Osteoblast (primary cell): ENCODE results near the gene NFIA. TPM values are rescaled to one million over a fixed set of nuclear protein-coding genes. Genes with fewer than 3 reads are reported as not detected.

Source experiments
- DNase-seq: peaks from one replicate; pipeline ENCODE4 v3.0.0; 2011; ENCODE audit warnings: low spot score, mixed read lengths; ENCODE audit not compliant: insufficient read length; ENCODE audit errors: missing footprints
- H2AFZ ChIP-seq: 2 replicates; pipeline ENCODE4 v1.6.0; 2011; ENCODE audit warnings: mild to moderate bottlenecking, low read length
- H3K27ac ChIP-seq: 2 replicates; pipeline ENCODE4 v1.5.1; 2011; ENCODE audit warnings: mild to moderate bottlenecking, low read depth, low read length, moderate library complexity
- H3K27me3 ChIP-seq: 2 replicates; pipeline ENCODE4 v1.6.0; 2012; ENCODE audit warnings: mild to moderate bottlenecking, control low read depth, inconsistent platforms, low read length, moderate library complexity; ENCODE audit not compliant: insufficient read depth
- H3K36me3 ChIP-seq: 2 replicates; pipeline ENCODE4 v1.5.1; 2011; ENCODE audit warnings: mild to moderate bottlenecking, low read length, control low read depth, moderate library complexity; ENCODE audit not compliant: insufficient read depth
- H3K4me1 ChIP-seq: 2 replicates; pipeline ENCODE4 v1.5.1; 2011; ENCODE audit warnings: mild to moderate bottlenecking, low read length, control low read depth, moderate library complexity; ENCODE audit not compliant: insufficient read depth
- H3K4me2 ChIP-seq: 2 replicates; pipeline ENCODE4 v1.6.0; 2011; ENCODE audit warnings: mild to moderate bottlenecking, low read length; ENCODE audit not compliant: insufficient read depth
- H3K4me3 ChIP-seq: fragments of 200-600 bp; sonication (generic); 3 replicates; pipeline ENCODE4 v1.5.1; 2012; ENCODE audit warnings: mild to moderate bottlenecking, low read length, inconsistent platforms; ENCODE audit not compliant: insufficient read depth
- H3K79me2 ChIP-seq: 2 replicates; pipeline ENCODE4 v1.6.0; 2012; ENCODE audit warnings: mild to moderate bottlenecking, low read length, control low read depth, inconsistent platforms; ENCODE audit not compliant: insufficient read depth
- H3K9me3 ChIP-seq: 2 replicates; pipeline ENCODE4 v1.5.1; 2011; ENCODE audit warnings: low read depth, low read length, control low read depth
- H4K20me1 ChIP-seq: 2 replicates; pipeline ENCODE4 v1.6.0; 2012; ENCODE audit warnings: mild to moderate bottlenecking, low read length, control low read depth; ENCODE audit not compliant: insufficient read depth
- CTCF ChIP-seq: IDR thresholded peaks from 2 replicates; pipeline ENCODE4 v1.5.1; 2011; ENCODE audit warnings: mild to moderate bottlenecking, low read depth, low read length, moderate library complexity; ENCODE audit errors: extremely low read depth
- total RNA-seq: library from RNA; depleted of rRNA; stranded (reverse); fragments of >200 nt; gene quantifications from 2 replicates; pipeline ENCODE4 v1.2.3, GENCODE V29; 2012

Gene NFIA
- total RNA-seq, 1 donor = 7.2 TPM

GRCh38 chr1:61250933-61251332 lies 168.6 kb downstream of the NFIA start:
- Histone ChIP-seq H3K36me3 (no peaks in the 10 kb centered on the region), H3K4me2 (no peak overlapping the region), H2AFZ (no peak overlapping the region), H4K20me1 (no peaks in the 10 kb centered on the region), H3K9me3 (no peaks in the 10 kb centered on the region), H3K27ac (no peak overlapping the region), H3K4me1 (peaks cover 24% of the 10 kb centered on the region), H3K79me2 (no peaks in the 10 kb centered on the region), H3K4me3 (no peak overlapping the region), H3K27me3 (no peaks in the 10 kb centered on the region)
- DNase-seq = no peak
- no peak for TF ChIP-seq CTCF

GRCh38 chr1:61253059-61253735 lies 170.8 kb downstream of the NFIA start:
- Histone ChIP-seq H3K36me3 (no peaks in the 10 kb centered on the region), H3K4me2 (no peak overlapping the region), H3K4me1 (peaks cover 24% of the 10 kb centered on the region), H3K79me2 (no peaks in the 10 kb centered on the region), H2AFZ (no peak overlapping the region), H3K27ac (no peak overlapping the region), H3K27me3 (no peaks in the 10 kb centered on the region), H4K20me1 (no peaks in the 10 kb centered on the region), H3K9me3 (no peaks in the 10 kb centered on the region), H3K4me3 (no peak overlapping the region)
- no peak for DNase-seq
- no peak for TF ChIP-seq CTCF

- peaks cover 24% of the 10 kb centered on the region for H3K4me1 ChIP-seq
- DNase-seq = no peak
- H3K27me3 ChIP-seq = no peaks in the 10 kb centered on the region
- H3K79me2 ChIP-seq = no peaks in the 10 kb centered on the region
- H2AFZ ChIP-seq = peak overlapping the region; percentile 58
- H3K4me3 ChIP-seq = peak overlapping the region; percentile 69
- no peaks in the 10 kb centered on the region for H4K20me1 ChIP-seq
- H3K36me3 ChIP-seq = no peaks in the 10 kb centered on the region
- peak overlapping the region; percentile 6 for H3K27ac ChIP-seq
- TF ChIP-seq CTCF = no peak
- H3K9me3 ChIP-seq = no peaks in the 10 kb centered on the region
- H3K4me2 ChIP-seq = peak overlapping the region; percentile 84
Measured at GRCh38 chr1:61253912-61254633, 171.7 kb downstream of the NFIA start.

- H2AFZ ChIP-seq = peak overlapping the region; percentile 58
- DNase-seq = peak; percentile 56
Measured at GRCh38 chr1:61254634-61255357, 172.4 kb downstream of the NFIA start.

More at GRCh38 chr1:61254634-61255357, 172.4 kb downstream of the NFIA start:
- no peaks in the 10 kb centered on the region for H3K9me3 ChIP-seq
- no peaks in the 10 kb centered on the region for H3K27me3 ChIP-seq
- H3K4me3 ChIP-seq = peak overlapping the region; percentile 69
- peak overlapping the region; percentile 6 for H3K27ac ChIP-seq
- H3K4me2 ChIP-seq = peak overlapping the region; percentile 84
- no peaks in the 10 kb centered on the region for H3K36me3 ChIP-seq
- H4K20me1 ChIP-seq = no peaks in the 10 kb centered on the region
- no peak for TF ChIP-seq CTCF
- H3K4me1 ChIP-seq = peaks cover 24% of the 10 kb centered on the region
- H3K79me2 ChIP-seq = no peaks in the 10 kb centered on the region
